ENCODE results near the gene GTF3C2.
"Not testable (repeated sequence)": the region's sequence is repeated elsewhere in the genome, so short reads cannot be mapped to it uniquely, and the experiment has no call there.

- not testable (repeated sequence) for TF ChIP-seq POLR2AphosphoS5 (IDR thresholded peaks at IDR 0.05; ENCODE audit: low read depth); CTCF (IDR thresholded peaks at IDR 0.05; ENCODE audit: insufficient read depth, low read length); GABPA (IDR thresholded peaks at IDR 0.05; ENCODE audit: low read depth); REST (IDR thresholded peaks at IDR 0.05; ENCODE audit: insufficient replicate concordance, low read depth)
These were observed 56.0 kb downstream of the GTF3C2 start for GRCh38 chr2:27300606-27301005.
